ENCODE measurements around the gene ACSL5. TPM values are rescaled to one million over a fixed set of nuclear protein-coding genes. Genes with fewer than 3 reads are reported as not detected.

ACSL5 gene
- 5.6 TPM for total RNA-seq
- long read RNA-seq, transcript ACSL5-203 (21 exons, 3,353 nt): major isoform, 10 of 15 reads
- long read RNA-seq, partial matches to known transcripts: 4 of 15 reads
- long read RNA-seq, other reads (novel, unspliced or antisense): 1 of 15 reads

- H3K27ac ChIP-seq (replicated peaks): peak within 1 kb of the TSS; percentile 83
- TF ChIP-seq, protein P1, sequence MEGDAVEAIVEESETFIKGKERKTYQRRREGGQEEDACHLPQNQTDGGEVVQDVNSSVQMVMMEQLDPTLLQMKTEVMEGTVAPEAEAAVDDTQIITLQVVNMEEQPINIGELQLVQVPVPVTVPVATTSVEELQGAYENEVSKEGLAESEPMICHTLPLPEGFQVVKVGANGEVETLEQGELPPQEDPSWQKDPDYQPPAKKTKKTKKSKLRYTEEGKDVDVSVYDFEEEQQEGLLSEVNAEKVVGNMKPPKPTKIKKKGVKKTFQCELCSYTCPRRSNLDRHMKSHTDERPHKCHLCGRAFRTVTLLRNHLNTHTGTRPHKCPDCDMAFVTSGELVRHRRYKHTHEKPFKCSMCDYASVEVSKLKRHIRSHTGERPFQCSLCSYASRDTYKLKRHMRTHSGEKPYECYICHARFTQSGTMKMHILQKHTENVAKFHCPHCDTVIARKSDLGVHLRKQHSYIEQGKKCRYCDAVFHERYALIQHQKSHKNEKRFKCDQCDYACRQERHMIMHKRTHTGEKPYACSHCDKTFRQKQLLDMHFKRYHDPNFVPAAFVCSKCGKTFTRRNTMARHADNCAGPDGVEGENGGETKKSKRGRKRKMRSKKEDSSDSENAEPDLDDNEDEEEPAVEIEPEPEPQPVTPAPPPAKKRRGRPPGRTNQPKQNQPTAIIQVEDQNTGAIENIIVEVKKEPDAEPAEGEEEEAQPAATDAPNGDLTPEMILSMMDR (IDR thresholded peaks at IDR 0.05; ENCODE audit: borderline replicate concordance): no peak
- intact Hi-C loops (cut with micrococcal nuclease): no loop called here
- peaks cover 36% of the 10 kb centered on the region for H3K4me1 ChIP-seq
- no peaks in the 10 kb centered on the region for H3K9me3 ChIP-seq (replicated peaks)
- H3K4me3 ChIP-seq: no peak within 1 kb of the TSS
- no peaks in the 10 kb centered on the region for H3K36me3 ChIP-seq
- H3K27me3 ChIP-seq (ENCODE audit: low read depth): no peaks in the 10 kb centered on the region
- DNase-seq: no peak
Observed at GRCh38 chr10:112373912-112374338, at the start of gene ACSL5. Gene ACSL5 (plus strand): TSS chr10:112374116. CDS start chr10:112394947, 20,831 bp downstream.

- no peaks in the 10 kb centered on the region for H3K4me1 ChIP-seq
- intact Hi-C loops (cut with micrococcal nuclease): no loop called here
- no peak for DNase-seq
- H3K27ac ChIP-seq (replicated peaks): no peak overlapping the region
- H3K36me3 ChIP-seq: no peaks in the 10 kb centered on the region
- H3K27me3 ChIP-seq (ENCODE audit: low read depth): no peaks in the 10 kb centered on the region
- H3K9me3 ChIP-seq (replicated peaks): no peaks in the 10 kb centered on the region
- H3K4me3 ChIP-seq: no peak overlapping the region
- TF ChIP-seq, protein P1 (IDR thresholded peaks at IDR 0.05; ENCODE audit: borderline replicate concordance): no peak
Observed at GRCh38 chr10:112327678-112328077, 46.2 kb upstream of the ACSL5 start.

GRCh38 chr10:112330162-112330561 lies 43.8 kb upstream of the ACSL5 start:
- no peaks in the 10 kb centered on the region for H3K36me3 ChIP-seq
- TF ChIP-seq, protein P1 (IDR thresholded peaks at IDR 0.05; ENCODE audit: borderline replicate concordance): no peak
- H3K9me3 ChIP-seq (replicated peaks): no peaks in the 10 kb centered on the region
- DNase-seq: no peak
- H3K27ac ChIP-seq (replicated peaks): no peak overlapping the region
- H3K4me1 ChIP-seq: no peaks in the 10 kb centered on the region
- no peaks in the 10 kb centered on the region for H3K27me3 ChIP-seq (ENCODE audit: low read depth)
- no peak overlapping the region for H3K4me3 ChIP-seq
- intact Hi-C loops (cut with micrococcal nuclease): no loop called here

GRCh38 chr10:112330607-112331160 lies 43.2 kb upstream of the ACSL5 start:
- TF ChIP-seq, protein P1 (IDR thresholded peaks at IDR 0.05; ENCODE audit: borderline replicate concordance): no peak
- H3K27me3 ChIP-seq (ENCODE audit: low read depth): no peaks in the 10 kb centered on the region
- H3K9me3 ChIP-seq (replicated peaks): no peaks in the 10 kb centered on the region
- H3K36me3 ChIP-seq: no peaks in the 10 kb centered on the region
- H3K27ac ChIP-seq (replicated peaks): no peak overlapping the region
- H3K4me3 ChIP-seq: no peak overlapping the region
- DNase-seq: no peak
- intact Hi-C loops (cut with micrococcal nuclease): no loop called here
- no peaks in the 10 kb centered on the region for H3K4me1 ChIP-seq

GRCh38 chr10:112332022-112332421 lies 41.9 kb upstream of the ACSL5 start:
- H3K27me3 ChIP-seq (ENCODE audit: low read depth): no peaks in the 10 kb centered on the region
- H3K4me1 ChIP-seq: no peaks in the 10 kb centered on the region
- no peak for DNase-seq
- no peaks in the 10 kb centered on the region for H3K9me3 ChIP-seq (replicated peaks)
- intact Hi-C loops (cut with micrococcal nuclease): no loop called here
- H3K4me3 ChIP-seq: no peak overlapping the region
- no peak overlapping the region for H3K27ac ChIP-seq (replicated peaks)
- H3K36me3 ChIP-seq: no peaks in the 10 kb centered on the region
- TF ChIP-seq, protein P1 (IDR thresholded peaks at IDR 0.05; ENCODE audit: borderline replicate concordance): no peak
